Panc1 (cell line): ENCODE results near the gene PLS3. TPM values are rescaled to one million over a fixed set of nuclear protein-coding genes. Genes with fewer than 3 reads are reported as not detected.

ENCODE experiments used
- ATAC-seq: fragments of 200-7000 bp; cut with Tn5 transposase; 2 replicates; pipeline ENCODE4 v1.9.1; 2020; ENCODE audit warnings: mild to moderate bottlenecking, moderate library complexity
- BruUV-seq: library from RNA; stranded (reverse); fragments of 400-500 nt; replicated peaks from 2 replicates; lab custom pipeline; 2021; lab: Mats Ljungman, UMichigan
- CTCF ChIA-PET: fragments of 300-600 bp; sonication (Branson Sonifier 250); formaldehyde crosslinking; loops from one replicate; lab custom pipeline; 2022; ENCODE audit warnings: antibody characterized with exemption; lab: Charles Lee
- POLR2A ChIA-PET: fragments of 300-600 bp; sonication (Branson Sonifier 250); formaldehyde crosslinking; loops from one replicate; lab custom pipeline; 2022; ENCODE audit warnings: antibody characterized with exemption; lab: Charles Lee
- DNase-seq: peaks from one replicate; pipeline ENCODE4 v3.0.0-alpha.2; 2010; ENCODE audit warnings: low read depth, low spot score
- H3K27ac ChIP-seq: 2 replicates; pipeline ENCODE4 v1.5.1; 2011; ENCODE audit warnings: mild to moderate bottlenecking, low read length, inconsistent platforms
- H3K27me3 ChIP-seq: fragments of 200-500 bp; sonication (Bioruptor generic); 2 replicates; pipeline ENCODE4 v1.6.0; 2014; ENCODE audit warnings: low read length, inconsistent platforms; ENCODE audit not compliant: control insufficient read depth, insufficient read depth
- H3K36me3 ChIP-seq: fragments of 200-500 bp; sonication (Bioruptor generic); 2 replicates; pipeline ENCODE4 v1.5.1; 2014; ENCODE audit warnings: inconsistent platforms, mild to moderate bottlenecking, low read length, moderate library complexity; ENCODE audit not compliant: control insufficient read depth, insufficient read depth
- H3K4me1 ChIP-seq: 2 replicates; pipeline ENCODE4 v1.5.1; 2011; ENCODE audit warnings: inconsistent platforms, mild to moderate bottlenecking, low read length, moderate library complexity; ENCODE audit not compliant: control insufficient read depth, insufficient read depth
- H3K4me3 ChIP-seq, 2 experiments: 2 replicates each; pipeline ENCODE4 v1.5.1; 2011 to 2012; ENCODE audit warnings: low read depth in 2 of 2, low read length in 2 of 2, mild to moderate bottlenecking in 2 of 2, inconsistent platforms in 1 of 2, moderate library complexity in 1 of 2
- H3K9me3 ChIP-seq: fragments of 200-500 bp; sonication (Bioruptor generic); 2 replicates; pipeline ENCODE4 v1.5.1; 2014; ENCODE audit warnings: low read depth, mild to moderate bottlenecking, inconsistent platforms, low read length, moderate library complexity; ENCODE audit not compliant: control insufficient read depth, insufficient read depth
- CTCF ChIP-seq: fragments of 450-650 bp; IDR thresholded peaks from 2 replicates; pipeline ENCODE4 v1.5.1; 2017; ENCODE audit warnings: mild to moderate bottlenecking
- POLR2AphosphoS5 ChIP-seq: IDR thresholded peaks from 2 replicates; pipeline ENCODE4 v1.6.1; 2012; ENCODE audit warnings: mild to moderate bottlenecking, low read depth, low read length, moderate library complexity
- REST ChIP-seq, 2 experiments: IDR thresholded peaks; 2 replicates each; pipeline ENCODE4 v1.6.1; 2011 to 2012; ENCODE audit warnings: low read depth in 2 of 2, control low read depth in 1 of 2, low read length in 1 of 2, mild to moderate bottlenecking in 1 of 2, moderate library complexity in 1 of 2; ENCODE audit not compliant: insufficient read depth in 1 of 2
- SIN3A ChIP-seq: IDR thresholded peaks from 2 replicates; pipeline ENCODE4 v1.6.1; 2012; ENCODE audit warnings: low read depth, mild to moderate bottlenecking, low read length, moderate library complexity, borderline replicate concordance; ENCODE audit not compliant: insufficient read depth
- TCF7L2 ChIP-seq: IDR thresholded peaks from 2 replicates; pipeline ENCODE4 v1.6.1; 2011; ENCODE audit warnings: mild to moderate bottlenecking, low read depth, low read length, inconsistent platforms
- in situ Hi-C: cut with HindIII; loops from 2 replicates; pipeline ENCODE4 v1.10.0; 2016; ENCODE audit warnings: low sequenced_read_pairs, low pct_unique_long_range_greater_than_20kb
- intact Hi-C: fragments of 100-400 bp; cut with micrococcal nuclease; formaldehyde crosslinking; loops from one replicate; pipeline ENCODE4 v1.10.0; 2022; ENCODE audit not compliant: unreplicated experiment
- total RNA-seq: library from RNA; stranded (reverse); gene quantifications from one replicate; pipeline ENCODE4 v1.2.1, GENCODE V29; 2021; ENCODE audit not compliant: unreplicated experiment

PLS3 gene
- total RNA-seq, 1 experiment from 2014 or later, result 164 TPM

- no peaks in the 10 kb centered on the region for H3K9me3 ChIP-seq
- no peaks in the 10 kb centered on the region for H3K27me3 ChIP-seq
- TF ChIP-seq REST (IDR thresholded peaks at IDR 0.05; ENCODE audit: insufficient read depth in 1 of 2, low read depth in 2 of 2, low read length in 1 of 2) (no peak), POLR2AphosphoS5 (no peak), SIN3A (no peak), CTCF (no peak), TCF7L2 (no peak)
- H3K4me1 ChIP-seq, result no peaks in the 10 kb centered on the region
- in situ Hi-C loops, result no loop called here
- no peak overlapping the region for H3K4me3 ChIP-seq
- H3K36me3 ChIP-seq, result no peaks in the 10 kb centered on the region
- no peak for ATAC-seq
- DNase-seq, result no peak
- ChIA-PET CTCF (no interaction called here), POLR2A (no interaction called here)
- H3K27ac ChIP-seq, result no peak overlapping the region
- intact Hi-C loops, result no loop called here
- no TSS peak for BruUV-seq
Measured at GRCh38 chrX:115533485-115533884, 27.5 kb upstream of the PLS3 start.

GRCh38 chrX:115534383-115534782 is 26.6 kb upstream of the PLS3 start:
- CTCF ChIA-PET, result no interaction called here
- Histone ChIP-seq H3K27me3 (no peaks in the 10 kb centered on the region), H3K4me1 (no peaks in the 10 kb centered on the region), H3K27ac (no peak overlapping the region), H3K36me3 (no peaks in the 10 kb centered on the region), H3K9me3 (no peaks in the 10 kb centered on the region), H3K4me3 (no peak overlapping the region)
- ATAC-seq (no peak), DNase-seq (no peak)
- in situ Hi-C loops, result no loop called here
- POLR2A ChIA-PET, result no interaction called here
- BruUV-seq, result no TSS peak
- intact Hi-C loops, result no loop called here
- no peak for TF ChIP-seq SIN3A
- no peak for TF ChIP-seq CTCF
- TF ChIP-seq POLR2AphosphoS5, result no peak
- TF ChIP-seq REST (IDR thresholded peaks at IDR 0.05; ENCODE audit: insufficient read depth in 1 of 2, low read depth in 2 of 2, low read length in 1 of 2), result no peak
- no peak for TF ChIP-seq TCF7L2
